GM18508 (cell line): ENCODE results near the gene ATP1B3.
"Not testable (repeated sequence)": the region's sequence is repeated elsewhere in the genome, so short reads cannot be mapped to it uniquely, and the experiment has no call there.

Source experiments
- ATAC-seq: cut with Tn5 transposase; IDR thresholded peaks from one replicate; pipeline ENCODE4 v1.9.1; 2021; ENCODE audit warnings: moderate number of reproducible peaks; ENCODE audit not compliant: insufficient read depth, unreplicated experiment

The ATP1B3 gene

GRCh38 chr3:141876381-141876890 lies at the start of gene ATP1B3:
Gene ATP1B3 (plus strand): TSS chr3:141876643. CDS start chr3:141876802, 159 bp downstream.
- ATAC-seq = peak; percentile 43

- no peak for ATAC-seq
Measured at GRCh38 chr3:141828487-141828886, 48.0 kb upstream of the ATP1B3 start.

GRCh38 chr3:141828890-141829289 lies 47.6 kb upstream of the ATP1B3 start:
- ATAC-seq = no peak

DNA sequence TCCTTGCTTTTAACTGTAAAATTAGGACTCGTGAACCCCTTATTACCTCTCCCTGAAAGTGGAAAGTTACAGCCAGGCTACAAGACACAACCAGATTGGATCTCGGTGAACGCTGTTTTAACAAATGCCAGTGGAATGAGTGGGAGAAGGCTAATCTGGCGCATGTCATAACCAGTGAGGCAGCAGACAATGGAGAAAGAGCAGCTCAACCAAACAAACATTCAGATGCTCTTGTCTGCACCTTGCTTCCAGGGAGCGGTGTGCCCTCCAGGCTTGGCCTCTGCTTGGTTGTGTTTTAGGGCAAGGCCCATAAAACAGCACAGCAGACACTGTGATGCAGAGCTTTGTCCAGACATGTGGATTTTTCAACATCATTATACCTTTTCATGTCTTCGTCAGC lies 45.9 kb upstream of the ATP1B3 start:
- no peak for ATAC-seq

DNA sequence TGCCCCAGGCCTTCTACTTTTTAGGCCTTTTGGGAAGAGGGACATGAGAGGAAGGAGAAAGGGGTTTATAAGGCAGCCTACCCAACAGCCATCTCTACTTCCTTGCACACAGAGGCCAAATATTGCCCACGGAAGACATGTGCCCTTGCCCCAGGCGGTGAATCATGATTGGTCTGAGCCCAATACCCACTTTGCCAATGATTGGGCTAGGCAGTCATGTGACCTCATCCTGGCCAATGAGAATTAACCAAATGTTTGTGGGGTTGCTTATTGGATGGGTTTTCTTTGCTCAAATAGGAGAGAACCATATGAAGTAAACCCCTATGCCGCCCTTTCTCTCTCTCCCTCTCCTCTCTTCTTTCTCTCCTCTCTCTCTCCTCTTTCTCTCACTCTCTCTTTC lies 42.2 kb upstream of the ATP1B3 start:
- ATAC-seq = no peak

GRCh38 chr3:141835557-141836229 lies 40.8 kb upstream of the ATP1B3 start:
- ATAC-seq = no peak

DNA sequence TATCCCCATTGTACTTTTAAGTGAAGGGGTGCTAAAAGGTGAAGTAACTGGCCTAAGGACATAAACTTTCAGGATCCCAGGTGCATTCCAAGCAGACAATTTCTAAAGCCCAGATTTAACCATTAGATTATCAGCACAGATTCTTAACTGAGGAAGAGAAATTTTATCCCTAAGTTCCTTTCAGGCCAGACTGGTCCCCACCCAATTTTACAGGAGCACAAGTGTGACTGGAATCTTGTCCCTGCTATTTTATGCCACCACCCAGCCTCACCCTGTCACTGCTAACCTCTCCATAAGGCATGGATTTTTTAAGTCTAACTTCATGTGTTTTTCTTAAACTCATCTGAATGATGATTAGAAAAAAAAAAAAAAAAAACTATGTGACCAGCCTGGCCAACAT lies 37.1 kb upstream of the ATP1B3 start:
- ATAC-seq = no peak

- ATAC-seq = no peak
Measured at GRCh38 chr3:141840737-141841544, 35.5 kb upstream of the ATP1B3 start.

- no peak for ATAC-seq
Measured at GRCh38 chr3:141844108-141844507, 32.3 kb upstream of the ATP1B3 start.

- no peak for ATAC-seq
Measured at GRCh38 chr3:141844812-141845211, 31.6 kb upstream of the ATP1B3 start.

DNA sequence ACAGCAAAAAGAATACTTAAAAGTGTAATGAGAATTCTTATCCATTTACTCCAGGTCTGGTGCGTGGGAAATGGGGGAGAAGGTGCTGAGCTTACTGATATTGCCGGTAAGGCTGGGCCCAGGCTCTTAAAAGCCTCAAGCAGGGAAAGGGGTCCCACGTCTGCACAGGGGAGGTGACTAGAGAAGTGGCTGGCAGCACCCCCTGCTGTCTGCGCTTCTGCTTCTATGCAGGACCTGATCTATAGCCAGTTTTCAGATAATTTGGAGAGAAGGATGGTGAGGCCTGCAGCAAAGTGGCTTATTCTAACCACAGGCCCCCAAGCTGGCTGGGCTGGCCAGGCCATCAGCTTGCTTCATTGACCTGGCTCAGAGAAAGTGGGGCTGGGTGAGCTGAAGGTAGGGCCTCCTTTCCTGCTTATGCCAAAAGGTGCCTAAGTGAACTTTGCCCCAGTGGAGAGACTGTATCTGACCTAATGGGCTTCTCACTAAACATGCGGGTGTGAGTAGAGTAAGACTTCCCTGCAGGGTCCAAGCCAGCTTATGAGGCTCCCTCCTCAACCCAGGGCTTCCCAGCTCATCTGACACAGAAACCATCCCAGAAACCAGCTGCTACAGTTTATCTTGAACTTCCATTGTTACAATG lies 30.9 kb upstream of the ATP1B3 start:
- no peak for ATAC-seq

DNA sequence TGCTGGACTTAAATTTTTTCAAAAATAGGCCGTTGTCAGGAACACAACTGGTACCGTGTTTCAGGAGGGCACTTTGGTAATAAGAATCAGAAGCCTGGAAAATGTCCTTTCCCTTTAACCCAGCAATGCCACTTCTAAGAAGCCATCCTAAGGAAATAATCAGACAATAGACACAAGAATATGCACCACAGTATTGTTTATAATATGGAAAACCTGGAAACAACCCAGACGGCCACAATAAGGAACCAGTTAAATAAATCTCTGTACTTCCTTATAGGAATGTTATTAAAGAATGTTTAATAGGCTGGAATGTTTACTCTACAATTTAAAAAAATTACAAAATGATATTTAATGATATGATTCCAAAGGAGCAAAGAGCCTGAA lies 30.4 kb upstream of the ATP1B3 start:
- ATAC-seq = no peak

DNA sequence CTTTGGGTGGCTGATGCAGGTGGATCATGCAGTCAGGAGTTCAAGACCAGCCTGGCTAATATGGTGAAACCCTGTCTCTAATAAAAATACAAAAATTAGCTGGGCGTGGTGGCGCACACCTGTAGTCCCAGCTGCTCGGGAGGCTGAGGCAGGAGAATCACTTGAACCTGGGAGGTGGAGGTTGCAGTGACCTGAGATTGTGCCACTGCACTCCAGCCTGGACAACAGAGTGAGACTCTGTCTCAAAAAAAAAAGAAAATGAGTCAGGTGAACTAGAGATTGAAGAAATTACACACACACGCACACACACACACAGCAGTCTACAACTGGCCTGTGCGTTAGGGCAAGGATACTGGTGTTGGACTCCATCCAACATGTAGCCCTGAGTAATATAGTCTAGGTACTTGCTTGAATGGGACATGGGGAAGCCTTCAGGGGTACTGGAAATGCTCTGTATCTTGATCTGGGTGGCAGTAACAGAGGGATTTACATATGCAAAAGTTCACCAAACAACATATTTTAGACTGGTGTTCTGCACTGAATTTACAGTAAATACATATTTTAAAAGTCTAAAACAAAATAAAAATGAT lies 28.2 kb upstream of the ATP1B3 start:
- not testable (repeated sequence) for ATAC-seq

DNA sequence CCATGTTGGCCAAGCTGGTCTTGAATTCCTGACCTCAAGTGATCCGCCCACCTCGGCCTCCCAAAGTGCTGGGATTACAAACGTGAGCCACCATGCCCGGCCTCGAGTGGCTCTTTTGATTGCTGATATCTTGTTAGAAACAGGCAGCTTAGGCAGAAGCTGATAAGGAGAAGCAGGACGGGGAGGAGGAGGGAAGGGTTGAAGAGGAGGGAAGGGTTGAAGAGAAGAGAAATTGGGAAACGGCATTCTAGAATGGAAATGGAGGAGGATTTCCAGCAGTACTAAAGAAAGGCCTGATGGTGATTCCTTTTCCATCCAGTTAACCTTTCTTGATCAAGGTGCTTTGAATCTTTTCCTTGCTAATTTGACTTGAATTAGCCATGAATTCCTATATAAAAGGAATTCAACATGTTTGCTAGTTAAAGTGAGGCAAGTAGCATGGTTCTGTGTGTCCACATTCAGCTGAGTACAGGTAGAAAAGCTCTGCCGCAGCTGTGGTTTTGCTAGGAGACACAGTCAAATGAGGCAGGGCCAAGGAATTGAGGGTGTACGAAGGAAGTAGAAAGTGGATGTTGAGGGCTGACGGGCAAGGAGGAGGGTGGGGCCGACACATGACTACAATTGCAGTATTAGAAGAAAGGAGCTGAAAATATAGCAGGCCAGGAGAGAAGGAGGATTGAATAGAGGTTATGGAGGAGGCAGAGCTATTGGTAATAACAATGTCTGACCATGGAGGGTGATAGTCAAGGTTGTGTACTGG lies 27.2 kb upstream of the ATP1B3 start:
- no peak for ATAC-seq

GRCh38 chr3:141851411-141851810 lies 25.0 kb upstream of the ATP1B3 start:
- no peak for ATAC-seq

GRCh38 chr3:141853081-141853601 lies 23.3 kb upstream of the ATP1B3 start:
- no peak for ATAC-seq

DNA sequence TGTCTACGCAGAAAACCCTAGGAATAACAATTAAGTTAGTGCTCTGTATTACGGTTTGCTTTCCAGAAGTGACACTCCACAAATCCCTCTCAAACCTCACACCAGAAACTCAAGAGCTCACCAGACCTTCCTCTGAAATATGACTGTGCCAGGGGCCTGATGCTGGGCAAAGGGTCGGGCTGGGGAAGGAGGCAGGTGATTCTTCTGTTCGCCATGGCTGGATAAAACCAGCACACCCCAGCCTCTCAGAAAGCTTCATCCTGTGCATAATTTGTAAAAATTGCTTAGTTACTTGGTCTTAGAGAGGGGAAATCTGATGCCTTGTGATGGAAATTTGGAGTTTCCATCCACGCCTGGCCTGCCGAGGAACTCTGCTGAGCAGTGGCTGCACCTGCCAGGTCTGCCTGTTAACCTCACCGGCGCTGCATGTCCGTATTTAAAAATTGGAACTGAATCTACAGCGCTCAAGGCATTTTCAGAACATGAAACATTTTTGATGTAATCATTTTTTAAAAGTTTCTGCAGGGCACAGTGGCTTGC lies 22.7 kb upstream of the ATP1B3 start:
- ATAC-seq = no peak

GRCh38 chr3:141854599-141854998 lies 21.8 kb upstream of the ATP1B3 start:
- ATAC-seq = no peak

DNA sequence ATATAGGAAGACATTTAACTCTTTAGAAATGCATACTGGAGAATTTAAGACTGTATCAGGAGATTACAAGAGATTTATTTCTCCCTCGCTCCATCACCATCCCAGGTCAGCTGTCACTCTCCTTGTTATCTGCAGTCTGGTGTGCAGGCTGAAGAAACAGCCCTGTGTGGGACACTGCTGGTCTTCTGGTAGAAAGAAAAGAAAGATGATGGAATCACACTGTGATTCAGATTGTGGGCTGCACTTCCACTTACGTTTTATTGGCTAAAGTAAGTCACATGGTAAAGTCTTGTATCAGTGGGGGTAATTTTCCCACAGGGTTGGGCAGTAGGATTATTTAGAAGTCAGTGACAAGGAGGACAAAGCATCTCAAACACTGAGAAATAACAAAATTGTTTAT lies 18.1 kb upstream of the ATP1B3 start:
- ATAC-seq = no peak

GRCh38 chr3:141859651-141860050 lies 16.8 kb upstream of the ATP1B3 start:
- ATAC-seq = no peak
